ENCODE results near the gene IMMP2L. TPM values are rescaled to one million over a fixed set of nuclear protein-coding genes. Genes with fewer than 3 reads are reported as not detected.

IMMP2L gene
- total RNA-seq, 1 experiment from 2014 or later = 13.6 TPM

GRCh38 chr7:110673148-110673547 lies 889.1 kb downstream of the IMMP2L start:
- Mint-ChIP-seq H3K27me3 (ENCODE audit: low read depth) (no peaks in the 10 kb centered on the region; the same call in 1 of the 2 replicates), H3K4me1 (peaks cover 5% of the 10 kb centered on the region), H3K9me3 (peaks cover 47% of the 10 kb centered on the region), H3K27ac (no peak overlapping the region), H3K4me3 (no peak overlapping the region), H3K36me3 (peaks cover 35% of the 10 kb centered on the region)
- no peak for DNase-seq (ENCODE audit: low spot score)
- CTCF ChIA-PET = no interaction called here
- TF ChIP-seq ZMAT4 (CRISPR knock-in tag; IDR thresholded peaks at IDR 0.05) = no peak
- no peak for TF ChIP-seq PRRX2 (CRISPR knock-in tag; IDR thresholded peaks at IDR 0.05)
- no peak for TF ChIP-seq JUN (CRISPR knock-in tag; IDR thresholded peaks at IDR 0.05)
- no peak for TF ChIP-seq ZNF263 (CRISPR knock-in tag; IDR thresholded peaks at IDR 0.05; ENCODE audit: low read depth)
- TF ChIP-seq ZSCAN18 (CRISPR knock-in tag; IDR thresholded peaks at IDR 0.05) = no peak
- TF ChIP-seq ZNF512 (CRISPR knock-in tag; IDR thresholded peaks at IDR 0.05; ENCODE audit: borderline replicate concordance) = no peak
- ATAC-seq = no peak
- POLR2A ChIA-PET = no interaction called here

- Mint-ChIP-seq H3K9me3 (peaks cover 58% of the 10 kb centered on the region), H3K36me3 (peaks cover 44% of the 10 kb centered on the region), H3K4me1 (peaks cover 5% of the 10 kb centered on the region), H3K27me3 (ENCODE audit: low read depth) (no peaks in the 10 kb centered on the region; the same call in 1 of the 2 replicates), H3K27ac (peak overlapping the region; percentile 75), H3K4me3 (no peak overlapping the region)
- no peak for TF ChIP-seq JAZF1 (CRISPR knock-in tag; IDR thresholded peaks at IDR 0.05)
- no peak for TF ChIP-seq ATF3 (CRISPR knock-in tag; conservative IDR thresholded peaks at IDR 0.05)
- no peak for TF ChIP-seq ZNF281 (CRISPR knock-in tag; IDR thresholded peaks at IDR 0.05)
- TF ChIP-seq PRRX2 (CRISPR knock-in tag; IDR thresholded peaks at IDR 0.05) = no peak
- ChIA-PET CTCF (no interaction called here), POLR2A (no interaction called here)
- no peak for DNase-seq (ENCODE audit: low spot score)
- peak; percentile 61 for ATAC-seq
Measured at GRCh38 chr7:110669410-110669809, 892.9 kb downstream of the IMMP2L start.

- Mint-ChIP-seq H3K4me3 (no peak overlapping the region), H3K4me1 (peaks cover 5% of the 10 kb centered on the region), H3K36me3 (peaks cover 40% of the 10 kb centered on the region), H3K27me3 (ENCODE audit: low read depth) (no peaks in the 10 kb centered on the region; the same call in 1 of the 2 replicates), H3K9me3 (peaks cover 55% of the 10 kb centered on the region), H3K27ac (no peak overlapping the region)
- ATAC-seq (no peak), DNase-seq (ENCODE audit: low spot score) (no peak)
- ChIA-PET POLR2A (no interaction called here), CTCF (no interaction called here)
- TF ChIP-seq STAT6 (CRISPR knock-in tag; conservative IDR thresholded peaks at IDR 0.05; ENCODE audit: low read depth) (no peak), KAT7 (CRISPR knock-in tag; IDR thresholded peaks at IDR 0.05; ENCODE audit: borderline replicate concordance) (no peak), PREB (CRISPR knock-in tag; IDR thresholded peaks at IDR 0.05; ENCODE audit: borderline replicate concordance) (no peak), USF1 (CRISPR knock-in tag; IDR thresholded peaks at IDR 0.05) (no peak), IRF2 (CRISPR knock-in tag; IDR thresholded peaks at IDR 0.05; ENCODE audit: borderline replicate concordance, low read depth) (no peak), NR1H2 (CRISPR knock-in tag; IDR thresholded peaks at IDR 0.05) (no peak), ZBTB43 (CRISPR knock-in tag; IDR thresholded peaks at IDR 0.05) (no peak)
Measured at GRCh38 chr7:110664803-110665202, 897.5 kb downstream of the IMMP2L start.

Measured in WTC11 (cell line).